ENCODE results near the gene PLB1. TPM values are rescaled to one million over a fixed set of nuclear protein-coding genes. Genes with fewer than 3 reads are reported as not detected.

Gene PLB1
- total RNA-seq, 1 experiment from 2014 or later: 0.44 TPM

DNA sequence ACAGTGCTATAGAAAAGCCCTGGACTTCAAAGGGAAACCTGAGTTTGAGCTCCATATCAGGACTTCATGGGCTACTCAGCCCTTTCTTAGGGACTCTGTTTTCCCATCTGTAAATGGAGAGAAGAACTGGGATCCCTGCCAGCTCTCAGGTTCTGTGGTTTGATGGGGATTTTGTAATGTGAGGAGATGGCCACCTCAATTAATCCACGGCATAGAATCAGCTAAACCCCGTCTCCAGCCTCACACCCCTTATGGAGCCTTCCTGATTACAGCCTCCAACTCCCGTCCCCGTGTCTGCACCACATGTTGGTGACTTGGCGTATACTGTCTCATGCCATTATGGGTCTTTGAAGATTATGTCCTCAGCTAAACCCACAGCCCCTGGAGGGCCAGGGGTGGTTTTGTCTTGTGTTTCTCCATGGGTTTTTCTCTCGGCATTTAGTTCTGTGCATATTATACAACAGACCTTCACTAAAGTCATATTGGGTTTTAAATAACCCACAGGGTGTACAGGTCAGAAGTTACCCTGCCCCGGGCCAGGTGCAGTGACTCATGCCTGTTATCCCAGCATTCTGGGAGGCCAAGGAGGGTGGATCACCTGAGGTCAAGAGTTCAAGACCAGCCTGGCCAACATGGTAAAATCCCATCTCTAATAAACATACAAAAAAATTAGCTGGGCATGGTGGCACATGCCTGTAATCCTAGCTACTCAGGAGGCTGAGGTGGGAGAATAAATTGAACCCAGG is 192.0 kb downstream of the PLB1 start:
- POLR2A ChIA-PET: no interaction called here
- no peaks in the 10 kb centered on the region for H3K36me3 Mint-ChIP-seq
- DNase-seq (ENCODE audit: low spot score): no peak
- no peak for ATAC-seq
- H3K4me3 Mint-ChIP-seq: no peak overlapping the region
- no peak overlapping the region for H3K27ac Mint-ChIP-seq
- H3K4me1 Mint-ChIP-seq: peaks cover 16% of the 10 kb centered on the region
- CTCF ChIA-PET: interaction anchor here (1.7 kb wide), 1 partner anchor 93 kb away, joined by 4 read pairs; no protein-coding TSS in a partner anchor
- peaks cover 13% of the 10 kb centered on the region for H3K9me3 Mint-ChIP-seq
- TF ChIP-seq ETV6 (CRISPR knock-in tag; IDR thresholded peaks at IDR 0.05) (no peak), SOX15 (CRISPR knock-in tag; IDR thresholded peaks at IDR 0.05) (no peak), CREM (CRISPR knock-in tag; IDR thresholded peaks at IDR 0.05) (no peak), ATF1 (CRISPR knock-in tag; IDR thresholded peaks at IDR 0.05) (no peak), FOXK1 (CRISPR knock-in tag; IDR thresholded peaks at IDR 0.05) (no peak), RELA (CRISPR knock-in tag; IDR thresholded peaks at IDR 0.05; ENCODE audit: borderline replicate concordance) (no peak), ZSCAN18 (CRISPR knock-in tag; IDR thresholded peaks at IDR 0.05) (no peak), CREB1 (CRISPR knock-in tag; IDR thresholded peaks at IDR 0.05) (no peak), TCF7 (CRISPR knock-in tag; IDR thresholded peaks at IDR 0.05; ENCODE audit: low read depth) (no peak), ESRRA (CRISPR knock-in tag; IDR thresholded peaks at IDR 0.05; ENCODE audit: borderline replicate concordance) (no peak), TEAD4 (CRISPR knock-in tag; IDR thresholded peaks at IDR 0.05) (no peak), ZNF532 (CRISPR knock-in tag; IDR thresholded peaks at IDR 0.05; ENCODE audit: borderline replicate concordance) (no peak), NR1H2 (CRISPR knock-in tag; IDR thresholded peaks at IDR 0.05) (no peak), NR2C2 (CRISPR knock-in tag; IDR thresholded peaks at IDR 0.05) (no peak), FOXP4 (CRISPR knock-in tag; IDR thresholded peaks at IDR 0.05) (no peak), ZNF121 (CRISPR knock-in tag; IDR thresholded peaks at IDR 0.05) (no peak)
- TF ChIP-seq, protein P1, sequence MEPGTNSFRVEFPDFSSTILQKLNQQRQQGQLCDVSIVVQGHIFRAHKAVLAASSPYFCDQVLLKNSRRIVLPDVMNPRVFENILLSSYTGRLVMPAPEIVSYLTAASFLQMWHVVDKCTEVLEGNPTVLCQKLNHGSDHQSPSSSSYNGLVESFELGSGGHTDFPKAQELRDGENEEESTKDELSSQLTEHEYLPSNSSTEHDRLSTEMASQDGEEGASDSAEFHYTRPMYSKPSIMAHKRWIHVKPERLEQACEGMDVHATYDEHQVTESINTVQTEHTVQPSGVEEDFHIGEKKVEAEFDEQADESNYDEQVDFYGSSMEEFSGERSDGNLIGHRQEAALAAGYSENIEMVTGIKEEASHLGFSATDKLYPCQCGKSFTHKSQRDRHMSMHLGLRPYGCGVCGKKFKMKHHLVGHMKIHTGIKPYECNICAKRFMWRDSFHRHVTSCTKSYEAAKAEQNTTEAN (CRISPR knock-in tag; IDR thresholded peaks at IDR 0.05): no peak
- TF ChIP-seq, protein P2, sequence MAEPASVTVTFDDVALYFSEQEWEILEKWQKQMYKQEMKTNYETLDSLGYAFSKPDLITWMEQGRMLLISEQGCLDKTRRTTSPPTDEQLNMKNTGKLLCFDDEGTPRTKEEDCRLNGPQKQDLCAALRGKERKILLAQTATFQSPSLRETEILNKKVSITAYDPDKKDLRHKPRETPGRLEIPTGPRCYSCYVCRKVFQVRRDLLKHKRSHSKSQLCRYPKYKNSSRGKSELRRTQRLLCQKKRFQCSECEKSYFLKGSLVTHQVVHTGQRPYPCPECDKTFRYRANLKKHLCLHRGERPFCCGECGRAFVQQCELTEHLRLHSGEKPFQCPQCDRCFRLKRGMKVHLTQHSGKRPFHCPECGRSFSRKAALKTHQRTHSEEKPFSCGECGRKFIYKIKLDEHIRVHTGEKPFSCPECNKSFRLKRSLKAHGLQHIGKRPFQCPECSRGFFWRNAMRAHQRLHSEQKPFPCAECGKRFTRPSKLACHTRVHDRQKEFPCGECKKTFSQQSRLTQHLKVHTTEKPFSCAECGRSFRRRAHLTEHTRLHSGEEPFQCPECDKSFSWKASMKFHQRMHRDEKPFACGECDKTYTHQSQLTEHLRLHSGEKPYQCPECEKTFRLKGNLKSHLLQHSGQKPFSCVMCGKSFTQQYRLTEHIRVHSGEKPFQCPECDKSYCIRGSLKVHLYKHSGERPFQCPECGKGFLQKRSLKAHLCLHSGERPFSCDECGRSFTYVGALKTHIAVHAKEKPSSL (CRISPR knock-in tag; conservative IDR thresholded peaks at IDR 0.05): no peak
- no peaks in the 10 kb centered on the region for H3K27me3 Mint-ChIP-seq (ENCODE audit: low read depth)
